ENCODE results near the gene VAV2.

The VAV2 gene

GRCh38 chr9:133826289-133827085 is 165.6 kb downstream of the VAV2 start:
- H3K4me1 ChIP-seq (ENCODE audit: insufficient read depth, low read length), result peaks cover 12% of the 10 kb centered on the region
- no peaks in the 10 kb centered on the region for H3K36me3 ChIP-seq (ENCODE audit: insufficient read depth, low read length)
- H3K27me3 ChIP-seq (ENCODE audit: control insufficient read depth in 1 of 2, insufficient read depth in 2 of 2, low read length in 2 of 2), result no peaks in the 10 kb centered on the region
- no peak overlapping the region for H3K9ac ChIP-seq (ENCODE audit: low read length)
- H3K27ac ChIP-seq (ENCODE audit: low read depth, low read length), result no peak overlapping the region
- H3K4me3 ChIP-seq (ENCODE audit: low read depth in 1 of 2, low read length in 2 of 2), result no peak overlapping the region
- no peaks in the 10 kb centered on the region for H3K9me3 ChIP-seq (ENCODE audit: low read length)

DNA sequence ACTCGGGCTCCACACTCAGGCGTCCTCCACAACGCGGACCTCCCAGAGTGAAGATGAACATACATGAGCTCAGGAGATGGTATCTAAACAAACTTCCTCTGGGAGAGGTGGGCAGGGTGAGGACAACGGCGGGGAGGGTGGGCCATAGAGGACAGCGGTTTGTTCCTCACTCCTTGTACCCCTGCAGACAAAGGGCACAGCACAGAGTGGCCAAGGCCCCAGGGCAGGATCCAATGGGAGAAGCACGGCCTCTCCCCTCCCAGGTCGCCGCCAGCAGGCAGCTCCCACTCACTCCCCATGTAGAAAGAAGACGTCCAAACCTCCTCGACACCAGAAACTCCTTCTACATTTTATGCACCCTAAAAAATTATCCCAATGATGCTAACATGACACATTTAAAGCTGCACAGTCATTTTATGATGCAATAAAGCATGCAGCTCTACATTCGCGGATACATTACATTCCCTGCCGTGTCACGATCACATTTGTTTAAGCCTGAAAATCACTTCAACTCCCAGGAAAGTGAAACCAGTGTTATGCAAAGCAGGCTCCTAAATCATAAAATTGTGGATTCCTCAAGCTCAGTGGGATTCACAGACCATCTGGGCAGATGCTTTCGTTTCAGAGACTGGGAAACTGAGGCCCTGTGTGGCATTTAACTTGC is 166.4 kb downstream of the VAV2 start:
- H3K4me1 ChIP-seq (ENCODE audit: insufficient read depth, low read length), result peaks cover 12% of the 10 kb centered on the region
- H3K9ac ChIP-seq (ENCODE audit: low read length), result no peak overlapping the region
- H3K27ac ChIP-seq (ENCODE audit: low read depth, low read length), result no peak overlapping the region
- no peaks in the 10 kb centered on the region for H3K36me3 ChIP-seq (ENCODE audit: insufficient read depth, low read length)
- H3K27me3 ChIP-seq (ENCODE audit: control insufficient read depth in 1 of 2, insufficient read depth in 2 of 2, low read length in 2 of 2), result no peaks in the 10 kb centered on the region
- no peaks in the 10 kb centered on the region for H3K9me3 ChIP-seq (ENCODE audit: low read length)
- H3K4me3 ChIP-seq (ENCODE audit: low read depth in 1 of 2, low read length in 2 of 2), result no peak overlapping the region

- H3K4me1 ChIP-seq (ENCODE audit: insufficient read depth, low read length), result peaks cover 12% of the 10 kb centered on the region
- no peak overlapping the region for H3K27ac ChIP-seq (ENCODE audit: low read depth, low read length)
- H3K27me3 ChIP-seq (ENCODE audit: control insufficient read depth in 1 of 2, insufficient read depth in 2 of 2, low read length in 2 of 2), result no peaks in the 10 kb centered on the region
- H3K9me3 ChIP-seq (ENCODE audit: low read length), result no peaks in the 10 kb centered on the region
- H3K9ac ChIP-seq (ENCODE audit: low read length), result no peak overlapping the region
- H3K4me3 ChIP-seq (ENCODE audit: low read depth in 1 of 2, low read length in 2 of 2), result no peak overlapping the region
- no peaks in the 10 kb centered on the region for H3K36me3 ChIP-seq (ENCODE audit: insufficient read depth, low read length)
Measured at GRCh38 chr9:133824802-133825186, 167.3 kb downstream of the VAV2 start.

DNA sequence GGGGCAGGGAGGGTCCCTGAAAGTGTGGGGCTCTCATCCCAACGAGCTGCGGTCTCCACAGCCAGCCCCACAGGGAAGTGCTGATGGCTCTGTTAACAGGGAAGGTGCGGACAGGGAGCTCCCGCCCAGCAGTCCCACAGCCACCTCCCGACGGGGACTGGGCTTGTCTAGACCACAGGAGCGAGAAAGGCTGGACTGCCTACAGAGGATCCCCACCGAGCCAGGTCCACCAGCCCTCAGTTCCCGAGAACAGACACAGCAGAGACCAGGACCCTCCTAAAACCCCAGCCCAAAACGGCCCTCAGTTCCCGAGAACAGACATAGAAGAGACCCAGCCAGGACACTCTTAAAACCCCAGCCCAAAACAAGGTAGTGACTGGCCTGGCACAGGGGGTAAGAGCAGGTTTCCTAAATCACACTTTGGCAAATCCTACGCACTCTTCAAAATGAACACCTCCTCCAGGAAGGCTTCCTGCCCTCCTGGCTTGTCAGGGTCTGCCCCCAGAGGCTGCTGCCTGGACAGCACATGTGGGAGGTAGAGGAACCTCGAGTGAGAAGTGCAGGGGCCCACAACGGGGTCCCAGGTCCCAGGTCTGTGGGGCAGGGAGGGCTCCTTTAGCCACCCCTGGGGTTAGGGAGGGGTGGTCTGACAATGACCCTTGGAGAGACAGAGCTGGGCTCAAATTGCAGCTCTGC is 167.9 kb downstream of the VAV2 start:
- no peaks in the 10 kb centered on the region for H3K27me3 ChIP-seq (ENCODE audit: control insufficient read depth in 1 of 2, insufficient read depth in 2 of 2, low read length in 2 of 2)
- H3K9me3 ChIP-seq (ENCODE audit: low read length), result no peaks in the 10 kb centered on the region
- H3K4me3 ChIP-seq (ENCODE audit: low read depth in 1 of 2, low read length in 2 of 2), result no peak overlapping the region
- H3K4me1 ChIP-seq (ENCODE audit: insufficient read depth, low read length), result peaks cover 12% of the 10 kb centered on the region
- no peak overlapping the region for H3K27ac ChIP-seq (ENCODE audit: low read depth, low read length)
- no peaks in the 10 kb centered on the region for H3K36me3 ChIP-seq (ENCODE audit: insufficient read depth, low read length)
- H3K9ac ChIP-seq (ENCODE audit: low read length), result no peak overlapping the region

GRCh38 chr9:133823189-133824105 is 168.7 kb downstream of the VAV2 start:
- H3K9me3 ChIP-seq (ENCODE audit: low read length), result no peaks in the 10 kb centered on the region
- no peak overlapping the region for H3K27ac ChIP-seq (ENCODE audit: low read depth, low read length)
- H3K27me3 ChIP-seq (ENCODE audit: control insufficient read depth in 1 of 2, insufficient read depth in 2 of 2, low read length in 2 of 2), result no peaks in the 10 kb centered on the region
- peaks cover 12% of the 10 kb centered on the region for H3K4me1 ChIP-seq (ENCODE audit: insufficient read depth, low read length)
- H3K4me3 ChIP-seq (ENCODE audit: low read depth in 1 of 2, low read length in 2 of 2), result no peak overlapping the region
- no peak overlapping the region for H3K9ac ChIP-seq (ENCODE audit: low read length)
- no peaks in the 10 kb centered on the region for H3K36me3 ChIP-seq (ENCODE audit: insufficient read depth, low read length)

DNA sequence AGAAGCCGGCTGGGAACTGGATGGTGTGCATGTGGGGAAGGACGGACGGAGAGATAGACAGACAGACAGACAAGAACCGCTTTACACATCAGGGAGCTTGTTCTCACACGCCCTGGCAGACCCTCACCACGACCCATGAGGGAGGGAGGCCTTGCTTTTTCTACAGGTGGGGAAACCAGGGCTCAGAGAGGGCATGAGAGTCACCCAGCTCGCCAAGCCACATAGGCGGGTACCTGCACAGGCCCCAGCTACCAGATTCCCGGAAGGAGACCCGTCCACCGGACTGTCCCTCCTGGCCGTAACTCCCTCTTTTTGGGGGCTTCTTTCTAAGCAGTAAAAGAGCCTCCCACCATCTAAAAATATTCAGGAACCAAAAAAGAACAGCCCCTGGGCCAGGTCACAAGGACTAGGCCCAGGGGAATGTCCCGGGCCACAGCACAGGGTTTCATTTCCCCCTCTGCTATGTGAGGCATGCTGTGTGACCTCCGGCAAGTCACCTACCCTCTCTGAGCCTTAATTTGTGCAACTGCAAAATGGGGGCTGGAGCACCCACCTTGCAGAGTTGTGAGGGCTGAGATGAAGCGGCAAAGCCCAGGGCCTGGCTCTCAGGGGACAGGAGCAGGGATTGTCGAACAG is 169.6 kb downstream of the VAV2 start:
- no peak overlapping the region for H3K9ac ChIP-seq (ENCODE audit: low read length)
- no peaks in the 10 kb centered on the region for H3K27me3 ChIP-seq (ENCODE audit: control insufficient read depth in 1 of 2, insufficient read depth in 2 of 2, low read length in 2 of 2)
- peaks cover 12% of the 10 kb centered on the region for H3K4me1 ChIP-seq (ENCODE audit: insufficient read depth, low read length)
- no peaks in the 10 kb centered on the region for H3K36me3 ChIP-seq (ENCODE audit: insufficient read depth, low read length)
- H3K4me3 ChIP-seq (ENCODE audit: low read depth in 1 of 2, low read length in 2 of 2), result no peak overlapping the region
- H3K27ac ChIP-seq (ENCODE audit: low read depth, low read length), result no peak overlapping the region
- H3K9me3 ChIP-seq (ENCODE audit: low read length), result no peaks in the 10 kb centered on the region

DNA sequence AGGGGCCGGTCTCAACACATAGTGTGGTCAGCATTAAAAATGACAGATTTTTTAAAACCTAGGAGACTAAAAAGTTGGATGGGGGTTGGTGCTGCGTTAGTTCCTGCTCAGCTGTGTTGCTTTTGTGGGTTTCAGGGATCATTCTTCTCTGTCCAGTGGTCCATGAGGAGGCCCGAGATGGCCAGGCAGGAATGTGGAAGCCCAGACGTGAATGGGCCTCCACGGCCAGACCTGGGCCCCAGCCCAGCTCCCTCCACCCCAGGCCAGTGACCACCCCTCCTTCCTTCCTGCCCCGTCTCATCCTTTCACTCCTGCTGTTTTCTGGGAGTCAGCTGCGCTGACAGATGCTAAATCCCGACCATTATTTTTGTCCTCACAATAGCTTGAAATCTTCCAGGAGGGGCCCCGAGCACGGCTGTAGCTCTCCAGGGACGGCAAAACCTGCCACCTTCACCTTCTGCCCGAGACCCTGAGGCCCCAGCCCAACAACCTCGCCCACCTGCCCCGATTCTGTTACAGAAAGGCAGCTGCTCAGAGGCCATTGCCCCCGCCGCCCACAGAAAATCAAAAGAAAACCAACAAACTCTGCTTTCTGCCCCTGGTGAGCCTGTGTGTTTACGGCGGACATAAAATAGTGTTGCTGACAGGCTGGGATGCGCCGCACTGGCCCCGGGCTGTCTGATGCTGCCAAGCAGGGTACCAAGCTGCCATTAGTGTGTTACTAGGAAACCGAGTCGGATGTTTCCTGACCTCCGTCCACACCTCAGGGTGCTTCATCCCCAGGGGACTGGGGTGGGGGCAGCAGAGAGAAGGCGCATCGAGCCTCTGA is 170.3 kb downstream of the VAV2 start:
- Histone ChIP-seq H3K27ac (ENCODE audit: low read depth, low read length) (no peak overlapping the region), H3K36me3 (ENCODE audit: insufficient read depth, low read length) (no peaks in the 10 kb centered on the region), H3K27me3 (ENCODE audit: control insufficient read depth in 1 of 2, insufficient read depth in 2 of 2, low read length in 2 of 2) (no peaks in the 10 kb centered on the region), H3K9ac (ENCODE audit: low read length) (no peak overlapping the region), H3K4me3 (ENCODE audit: low read depth in 1 of 2, low read length in 2 of 2) (no peak overlapping the region), H3K9me3 (ENCODE audit: low read length) (no peaks in the 10 kb centered on the region), H3K4me1 (ENCODE audit: insufficient read depth, low read length) (peaks cover 12% of the 10 kb centered on the region)

- no peaks in the 10 kb centered on the region for H3K4me1 ChIP-seq (ENCODE audit: insufficient read depth, low read length)
- no peaks in the 10 kb centered on the region for H3K27me3 ChIP-seq (ENCODE audit: control insufficient read depth in 1 of 2, insufficient read depth in 2 of 2, low read length in 2 of 2)
- H3K4me3 ChIP-seq (ENCODE audit: low read depth in 1 of 2, low read length in 2 of 2), result no peak overlapping the region
- H3K36me3 ChIP-seq (ENCODE audit: insufficient read depth, low read length), result no peaks in the 10 kb centered on the region
- H3K9ac ChIP-seq (ENCODE audit: low read length), result no peak overlapping the region
- no peaks in the 10 kb centered on the region for H3K9me3 ChIP-seq (ENCODE audit: low read length)
- H3K27ac ChIP-seq (ENCODE audit: low read depth, low read length), result no peak overlapping the region
Measured at GRCh38 chr9:133819923-133820322, 172.2 kb downstream of the VAV2 start.

DNA sequence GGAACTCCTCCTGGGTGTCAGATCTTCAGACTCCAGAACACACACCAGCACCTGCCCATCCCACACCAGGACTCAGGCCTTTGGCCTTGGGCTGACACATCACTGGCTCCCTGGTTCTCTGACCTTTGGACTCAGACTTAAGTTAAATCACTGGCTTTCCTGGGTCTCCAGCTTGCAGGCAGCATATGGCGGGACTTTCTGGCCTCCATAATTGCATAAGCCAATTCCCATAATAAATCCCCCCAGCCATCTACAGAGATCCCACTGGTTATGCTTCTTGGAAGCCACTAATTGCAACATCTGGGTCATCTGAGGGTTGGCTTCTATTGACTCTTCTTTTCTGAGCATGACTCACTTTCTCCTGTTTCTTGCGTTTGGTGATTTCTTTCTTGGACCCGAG is 173.7 kb downstream of the VAV2 start:
- Histone ChIP-seq H3K9ac (ENCODE audit: low read length) (no peak overlapping the region), H3K9me3 (ENCODE audit: low read length) (no peaks in the 10 kb centered on the region), H3K4me3 (ENCODE audit: low read depth in 1 of 2, low read length in 2 of 2) (no peak overlapping the region), H3K27me3 (ENCODE audit: control insufficient read depth in 1 of 2, insufficient read depth in 2 of 2, low read length in 2 of 2) (no peaks in the 10 kb centered on the region), H3K27ac (ENCODE audit: low read depth, low read length) (no peak overlapping the region), H3K36me3 (ENCODE audit: insufficient read depth, low read length) (no peaks in the 10 kb centered on the region), H3K4me1 (ENCODE audit: insufficient read depth, low read length) (no peaks in the 10 kb centered on the region)

- no peaks in the 10 kb centered on the region for H3K9me3 ChIP-seq (ENCODE audit: low read length)
- H3K4me3 ChIP-seq (ENCODE audit: low read depth in 1 of 2, low read length in 2 of 2), result no peak overlapping the region
- H3K27ac ChIP-seq (ENCODE audit: low read depth, low read length), result no peak overlapping the region
- H3K36me3 ChIP-seq (ENCODE audit: insufficient read depth, low read length), result no peaks in the 10 kb centered on the region
- H3K4me1 ChIP-seq (ENCODE audit: insufficient read depth, low read length), result no peaks in the 10 kb centered on the region
- H3K27me3 ChIP-seq (ENCODE audit: control insufficient read depth in 1 of 2, insufficient read depth in 2 of 2, low read length in 2 of 2), result no peaks in the 10 kb centered on the region
- no peak overlapping the region for H3K9ac ChIP-seq (ENCODE audit: low read length)
Measured at GRCh38 chr9:133815781-133816180, 176.3 kb downstream of the VAV2 start.

All from muscle layer of colon (tissue), 2 donors.